ENCODE data around the gene LARP7. TPM values are rescaled to one million over a fixed set of nuclear protein-coding genes. Genes with fewer than 3 reads are reported as not detected.

LARP7 gene
- total RNA-seq, 1 donor from 2014 or later, result 33.9 TPM

DNA sequence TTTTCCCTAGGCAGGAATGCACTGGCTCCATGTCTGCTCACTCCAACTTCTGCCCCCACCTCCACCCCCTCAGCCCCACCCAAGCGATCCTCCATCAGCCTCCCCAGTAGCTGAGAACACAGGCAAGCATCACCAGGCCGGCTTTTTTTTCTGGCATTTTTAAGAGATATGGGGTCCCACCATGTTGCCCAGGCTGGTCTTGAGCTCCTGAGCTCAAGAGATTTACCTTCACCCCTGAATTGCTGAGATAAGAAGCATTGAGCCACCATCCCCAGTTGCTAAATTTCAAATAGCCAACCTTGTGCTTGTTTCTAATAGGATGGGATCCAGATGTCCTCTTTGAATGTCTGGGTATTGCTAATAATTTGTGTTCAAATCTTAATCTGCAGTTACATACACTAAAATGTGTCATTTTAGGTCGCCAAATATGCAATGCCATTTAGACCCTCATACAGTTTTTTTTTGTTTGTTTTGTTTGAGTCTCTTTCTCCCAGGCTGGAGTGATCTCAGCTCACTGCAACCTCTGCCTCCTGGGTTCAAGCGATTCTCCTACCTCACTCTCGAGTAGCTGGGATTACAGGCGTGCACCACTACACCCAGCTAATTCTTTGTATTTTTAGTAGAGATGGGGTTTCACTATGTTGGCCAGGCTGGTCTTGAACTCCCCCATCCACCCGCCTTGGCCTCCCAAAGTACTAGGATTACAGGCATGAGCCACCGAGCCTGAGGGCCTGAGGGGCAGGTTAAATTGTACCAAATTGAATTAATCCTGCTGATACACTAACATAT is 8.8 kb downstream of the LARP7 start:
- no peak overlapping the region for H3K4me3 Mint-ChIP-seq (ENCODE audit: unreplicated experiment)
- Histone ChIP-seq H2AFZ (ENCODE audit: low read depth, low read length) (no peak overlapping the region), H3K79me2 (ENCODE audit: insufficient read depth, low read length) (peaks cover 16% of the 10 kb centered on the region), H3K36me3 (ENCODE audit: insufficient read depth, low read length) (peaks cover 19% of the 10 kb centered on the region), H4K20me1 (ENCODE audit: insufficient read depth, low read length) (no peaks in the 10 kb centered on the region), H3K27ac (ENCODE audit: low read depth, low read length) (no peak overlapping the region), H3K4me3 (ENCODE audit: insufficient read depth, low read depth, low read length) (no peak overlapping the region), H3K4me1 (ENCODE audit: insufficient read depth, low read length) (peaks cover 8% of the 10 kb centered on the region), H3K4me2 (ENCODE audit: low read length) (no peak overlapping the region), H3K27me3 (ENCODE audit: insufficient read depth, low read length) (no peaks in the 10 kb centered on the region), H3K9me3 (ENCODE audit: insufficient read depth, low read depth, low read length) (no peaks in the 10 kb centered on the region), H3K9ac (ENCODE audit: low read length) (no peak overlapping the region)
- H3K9me3 Mint-ChIP-seq (ENCODE audit: unreplicated experiment), result no peaks in the 10 kb centered on the region
- no peaks in the 10 kb centered on the region for H3K27me3 Mint-ChIP-seq (ENCODE audit: low read depth, unreplicated experiment)
- H3K4me1 Mint-ChIP-seq (ENCODE audit: low read depth, unreplicated experiment), result no peaks in the 10 kb centered on the region
- peaks cover 2% of the 10 kb centered on the region for H3K36me3 Mint-ChIP-seq (ENCODE audit: low read depth, unreplicated experiment)
- FAIRE-seq, result no peak
- no peak overlapping the region for H3K27ac Mint-ChIP-seq (ENCODE audit: unreplicated experiment)
- DNase-seq (ENCODE audit: low read depth), result no peak
- TF ChIP-seq EZH2 (IDR thresholded peaks at IDR 0.05; ENCODE audit: insufficient read depth, low read length), result no peak
- TF ChIP-seq, protein P1, sequence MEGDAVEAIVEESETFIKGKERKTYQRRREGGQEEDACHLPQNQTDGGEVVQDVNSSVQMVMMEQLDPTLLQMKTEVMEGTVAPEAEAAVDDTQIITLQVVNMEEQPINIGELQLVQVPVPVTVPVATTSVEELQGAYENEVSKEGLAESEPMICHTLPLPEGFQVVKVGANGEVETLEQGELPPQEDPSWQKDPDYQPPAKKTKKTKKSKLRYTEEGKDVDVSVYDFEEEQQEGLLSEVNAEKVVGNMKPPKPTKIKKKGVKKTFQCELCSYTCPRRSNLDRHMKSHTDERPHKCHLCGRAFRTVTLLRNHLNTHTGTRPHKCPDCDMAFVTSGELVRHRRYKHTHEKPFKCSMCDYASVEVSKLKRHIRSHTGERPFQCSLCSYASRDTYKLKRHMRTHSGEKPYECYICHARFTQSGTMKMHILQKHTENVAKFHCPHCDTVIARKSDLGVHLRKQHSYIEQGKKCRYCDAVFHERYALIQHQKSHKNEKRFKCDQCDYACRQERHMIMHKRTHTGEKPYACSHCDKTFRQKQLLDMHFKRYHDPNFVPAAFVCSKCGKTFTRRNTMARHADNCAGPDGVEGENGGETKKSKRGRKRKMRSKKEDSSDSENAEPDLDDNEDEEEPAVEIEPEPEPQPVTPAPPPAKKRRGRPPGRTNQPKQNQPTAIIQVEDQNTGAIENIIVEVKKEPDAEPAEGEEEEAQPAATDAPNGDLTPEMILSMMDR (IDR thresholded peaks at IDR 0.05; ENCODE audit: insufficient read depth, low read depth, low read length), result no peak

DNA sequence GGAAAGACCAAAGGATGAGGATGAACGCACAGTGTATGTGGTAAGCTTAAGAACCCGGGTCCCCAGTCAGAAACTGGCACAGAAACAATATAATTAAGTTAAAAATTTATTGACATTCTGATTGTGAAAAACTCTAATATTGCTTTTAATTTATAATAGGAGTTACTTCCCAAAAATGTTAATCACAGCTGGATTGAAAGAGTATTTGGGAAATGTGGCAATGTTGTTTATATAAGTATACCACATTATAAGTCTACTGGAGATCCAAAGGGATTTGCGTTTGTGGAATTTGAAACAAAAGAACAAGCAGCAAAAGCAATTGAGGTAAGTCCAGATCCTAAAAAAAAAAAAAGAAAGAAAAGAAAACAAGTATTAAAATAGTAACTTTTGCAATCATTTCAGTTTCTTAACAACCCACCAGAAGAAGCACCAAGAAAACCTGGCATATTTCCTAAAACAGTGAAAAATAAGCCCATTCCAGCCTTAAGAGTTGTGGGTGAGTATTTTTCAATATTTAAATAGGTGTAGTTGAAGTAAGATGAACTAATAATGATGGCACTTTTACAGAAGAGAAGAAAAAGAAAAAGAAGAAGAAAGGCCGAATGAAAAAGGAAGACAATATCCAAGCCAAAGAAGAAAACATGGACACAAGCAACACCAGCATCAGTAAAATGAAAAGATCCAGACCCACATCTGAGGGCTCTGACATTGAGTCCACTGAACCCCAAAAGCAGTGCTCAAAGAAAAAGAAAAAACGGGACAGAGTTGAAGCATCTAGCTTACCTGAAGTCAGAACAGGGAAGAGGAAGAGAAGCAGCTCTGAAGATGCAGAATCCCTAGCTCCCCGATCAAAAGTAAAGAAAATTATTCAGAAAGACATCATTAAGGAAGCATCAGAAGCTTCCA is 9.9 kb downstream of the LARP7 start:
- H3K4me1 ChIP-seq (ENCODE audit: insufficient read depth, low read length), result peaks cover 8% of the 10 kb centered on the region
- H3K27ac ChIP-seq (ENCODE audit: low read depth, low read length), result no peak overlapping the region
- Mint-ChIP-seq H3K9me3 (ENCODE audit: unreplicated experiment) (no peaks in the 10 kb centered on the region), H3K4me3 (ENCODE audit: unreplicated experiment) (no peak overlapping the region), H3K36me3 (ENCODE audit: low read depth, unreplicated experiment) (peaks cover 2% of the 10 kb centered on the region), H3K27me3 (ENCODE audit: low read depth, unreplicated experiment) (no peaks in the 10 kb centered on the region), H3K4me1 (ENCODE audit: low read depth, unreplicated experiment) (no peaks in the 10 kb centered on the region), H3K27ac (ENCODE audit: unreplicated experiment) (no peak overlapping the region)
- peaks cover 9% of the 10 kb centered on the region for H3K79me2 ChIP-seq (ENCODE audit: insufficient read depth, low read length)
- TF ChIP-seq EZH2 (IDR thresholded peaks at IDR 0.05; ENCODE audit: insufficient read depth, low read length), result no peak
- TF ChIP-seq, protein P1 (IDR thresholded peaks at IDR 0.05; ENCODE audit: insufficient read depth, low read depth, low read length), result no peak
- H3K36me3 ChIP-seq (ENCODE audit: insufficient read depth, low read length), result peaks cover 19% of the 10 kb centered on the region
- no peak for FAIRE-seq
- no peak overlapping the region for H3K4me2 ChIP-seq (ENCODE audit: low read length)
- no peak for DNase-seq (ENCODE audit: low read depth)
- H3K9ac ChIP-seq (ENCODE audit: low read length), result no peak overlapping the region
- H4K20me1 ChIP-seq (ENCODE audit: insufficient read depth, low read length), result no peaks in the 10 kb centered on the region
- H3K9me3 ChIP-seq (ENCODE audit: insufficient read depth, low read depth, low read length), result no peaks in the 10 kb centered on the region
- no peak overlapping the region for H2AFZ ChIP-seq (ENCODE audit: low read depth, low read length)
- H3K4me3 ChIP-seq (ENCODE audit: insufficient read depth, low read depth, low read length), result no peak overlapping the region
- no peaks in the 10 kb centered on the region for H3K27me3 ChIP-seq (ENCODE audit: insufficient read depth, low read length)

Measured in astrocyte (in vitro differentiated cells and primary cell).